ENCODE data around the gene METTL15.

GRCh38 chr11:28169816-28170215, 61.6 kb downstream of the METTL15 start:
- TF ChIP-seq POLR2A (IDR thresholded peaks at IDR 0.05), result no peak
- TF ChIP-seq, protein P1, sequence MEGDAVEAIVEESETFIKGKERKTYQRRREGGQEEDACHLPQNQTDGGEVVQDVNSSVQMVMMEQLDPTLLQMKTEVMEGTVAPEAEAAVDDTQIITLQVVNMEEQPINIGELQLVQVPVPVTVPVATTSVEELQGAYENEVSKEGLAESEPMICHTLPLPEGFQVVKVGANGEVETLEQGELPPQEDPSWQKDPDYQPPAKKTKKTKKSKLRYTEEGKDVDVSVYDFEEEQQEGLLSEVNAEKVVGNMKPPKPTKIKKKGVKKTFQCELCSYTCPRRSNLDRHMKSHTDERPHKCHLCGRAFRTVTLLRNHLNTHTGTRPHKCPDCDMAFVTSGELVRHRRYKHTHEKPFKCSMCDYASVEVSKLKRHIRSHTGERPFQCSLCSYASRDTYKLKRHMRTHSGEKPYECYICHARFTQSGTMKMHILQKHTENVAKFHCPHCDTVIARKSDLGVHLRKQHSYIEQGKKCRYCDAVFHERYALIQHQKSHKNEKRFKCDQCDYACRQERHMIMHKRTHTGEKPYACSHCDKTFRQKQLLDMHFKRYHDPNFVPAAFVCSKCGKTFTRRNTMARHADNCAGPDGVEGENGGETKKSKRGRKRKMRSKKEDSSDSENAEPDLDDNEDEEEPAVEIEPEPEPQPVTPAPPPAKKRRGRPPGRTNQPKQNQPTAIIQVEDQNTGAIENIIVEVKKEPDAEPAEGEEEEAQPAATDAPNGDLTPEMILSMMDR (IDR thresholded peaks at IDR 0.05), result no peak

All from uterus (tissue), 2 donors.